ENCODE measurements around the gene PPARA.

The PPARA gene

DNA sequence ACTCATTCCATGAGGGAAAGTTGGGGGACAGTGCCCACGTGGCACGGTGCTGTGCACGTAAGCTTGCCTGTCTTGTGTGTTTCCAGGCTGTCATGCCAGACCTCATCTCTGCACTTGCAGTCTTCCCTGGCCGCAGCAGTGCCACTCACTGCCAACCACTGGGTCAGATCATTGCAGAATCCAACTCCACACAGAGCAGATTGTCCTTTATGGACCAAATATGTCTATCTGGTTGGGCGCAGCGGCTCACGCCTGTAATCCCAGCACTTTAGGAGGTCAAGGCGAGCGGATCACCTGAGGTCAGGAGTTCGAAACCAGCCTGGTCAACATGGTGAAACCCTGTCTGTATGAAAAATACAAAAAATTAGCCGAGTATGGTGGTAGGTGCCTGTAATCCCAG, 4.4 kb upstream of the PPARA start:
- no peak for DNase-seq

DNA sequence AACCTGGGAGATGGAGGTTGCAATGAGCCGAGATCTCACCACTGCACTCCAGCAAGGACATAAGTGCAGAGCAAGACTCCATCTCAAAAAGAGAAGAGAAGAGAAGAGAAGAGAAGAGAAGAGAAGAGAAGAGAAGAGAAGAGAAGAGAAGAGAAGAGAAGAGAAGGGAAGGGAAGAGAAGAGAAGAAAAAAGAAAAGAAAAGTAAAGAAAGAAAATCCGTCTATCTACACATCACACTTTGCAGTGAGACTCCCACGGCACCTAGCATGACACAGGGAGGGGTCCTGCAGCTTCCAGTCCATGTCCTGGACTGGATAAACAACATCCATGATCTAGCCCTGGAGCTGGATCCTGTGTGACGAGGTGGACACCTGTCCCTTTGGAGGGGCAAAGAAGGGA, 4.0 kb upstream of the PPARA start:
- DNase-seq, result no peak

- DNase-seq, result no peak
These were observed 3.3 kb upstream of the PPARA start for GRCh38 chr22:46147061-46147460.

DNA sequence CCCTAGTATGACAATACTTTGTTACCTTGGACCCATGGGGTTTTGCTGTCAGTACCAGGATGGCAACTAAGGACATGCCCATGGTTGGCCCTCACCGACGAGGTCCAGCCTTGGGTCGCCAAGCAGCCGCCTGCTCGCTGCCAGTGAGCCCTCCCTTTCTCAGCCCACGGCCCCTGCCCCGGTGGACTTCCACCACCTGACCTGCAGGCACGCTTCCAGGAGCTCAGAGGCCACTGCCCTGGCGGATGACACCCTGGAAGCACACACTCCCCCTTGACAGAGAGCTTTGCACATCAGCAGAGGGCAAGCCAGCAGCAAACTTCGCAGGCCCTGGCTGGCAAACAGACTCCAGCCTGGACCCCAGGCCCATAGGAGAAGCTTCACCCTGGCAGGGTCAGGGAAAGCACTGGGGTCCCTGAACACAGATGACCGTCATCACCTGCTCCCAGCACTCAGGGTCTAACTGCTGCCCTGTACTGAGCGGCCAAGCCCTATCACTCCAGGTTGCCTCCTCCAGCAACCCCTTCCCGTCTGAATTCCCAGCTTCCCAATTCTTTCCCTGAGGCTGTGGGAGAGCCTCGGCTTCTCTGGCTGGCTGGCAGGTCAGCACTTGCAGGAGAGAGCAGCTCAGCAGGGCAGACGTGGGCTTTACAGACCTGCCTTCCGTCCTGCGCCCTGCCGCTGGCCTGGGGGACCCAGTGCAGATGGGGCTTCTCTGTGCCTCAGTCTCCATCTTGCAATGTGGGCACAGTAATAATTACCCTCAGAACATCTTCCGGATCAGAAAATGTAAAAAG, 2.7 kb upstream of the PPARA start:
- DNase-seq, result no peak

- DNase-seq, result no peak
These were observed 2.0 kb upstream of the PPARA start for GRCh38 chr22:46148336-46148735.

GRCh38 chr22:46148816-46149511, 1.4 kb upstream of the PPARA start:
- no peak for DNase-seq

- peak; percentile 32 to 39 for DNase-seq
These were observed 753 bp upstream of the PPARA start for GRCh38 chr22:46149512-46150033.

GRCh38 chr22:46150655-46151477, 540 bp downstream of the PPARA start:
- DNase-seq, result peak; percentile 61 to 65

GRCh38 chr22:46153930-46154329, 3.6 kb downstream of the PPARA start:
- DNase-seq, result no peak

DNA sequence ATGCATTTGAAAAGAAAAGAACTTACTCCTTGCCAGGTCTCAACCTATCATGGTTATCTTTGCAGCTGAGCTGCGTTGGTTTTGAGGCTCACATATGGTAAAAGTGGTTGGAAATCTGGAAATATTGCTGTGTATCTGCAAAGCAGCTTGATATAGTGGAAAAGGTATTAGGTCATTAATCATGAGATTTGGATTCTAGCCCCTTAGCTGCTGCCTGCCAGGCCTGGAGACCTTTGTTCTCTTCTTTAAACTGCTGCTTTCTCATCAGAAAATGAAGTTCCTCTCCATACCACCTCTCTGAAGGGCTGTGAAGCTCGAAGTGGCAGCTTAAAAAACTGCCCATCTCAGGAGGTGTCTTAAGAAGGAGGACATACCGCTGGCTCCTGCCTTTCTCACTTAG, 5.7 kb downstream of the PPARA start:
- no peak for DNase-seq

DNA sequence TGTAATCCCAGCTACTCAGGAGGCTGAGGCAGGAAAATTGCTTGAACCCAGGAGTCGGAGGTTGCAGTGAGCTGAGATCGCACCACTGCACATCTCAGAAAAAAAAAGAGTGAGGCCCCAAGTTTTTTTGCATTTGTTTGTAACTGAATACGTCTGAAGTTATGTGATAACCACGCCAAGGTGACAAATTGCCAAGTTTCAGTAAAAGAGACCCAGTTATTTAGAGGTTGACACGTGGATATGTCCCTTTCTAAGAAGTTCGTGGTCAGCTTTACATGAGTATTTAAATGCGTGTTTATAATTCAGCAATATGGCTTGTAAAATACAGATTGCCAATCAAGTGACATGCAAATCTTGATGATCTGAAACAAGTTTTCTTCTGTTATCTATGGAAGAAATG, 8.0 kb downstream of the PPARA start:
- no peak for DNase-seq

DNA sequence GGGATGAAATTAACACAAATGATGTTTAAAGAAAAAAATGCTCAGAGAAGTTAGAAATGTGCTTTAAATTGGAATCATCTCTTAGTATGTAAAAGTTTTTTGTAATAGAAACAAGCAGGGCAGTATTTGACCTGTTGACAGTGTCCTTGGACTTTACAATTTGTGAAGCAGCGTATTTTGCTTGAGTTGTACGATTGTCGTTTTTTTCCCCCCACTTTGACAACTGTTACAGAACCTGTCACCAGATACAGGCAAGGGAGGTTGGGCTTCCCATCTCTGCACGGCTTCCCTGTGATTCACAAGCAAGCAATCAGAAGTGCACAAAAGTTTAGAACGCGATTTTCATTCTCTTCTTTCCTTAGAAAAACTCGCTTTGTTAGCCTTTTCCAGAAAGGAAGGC, 8.9 kb downstream of the PPARA start:
- DNase-seq, result no peak

DNA sequence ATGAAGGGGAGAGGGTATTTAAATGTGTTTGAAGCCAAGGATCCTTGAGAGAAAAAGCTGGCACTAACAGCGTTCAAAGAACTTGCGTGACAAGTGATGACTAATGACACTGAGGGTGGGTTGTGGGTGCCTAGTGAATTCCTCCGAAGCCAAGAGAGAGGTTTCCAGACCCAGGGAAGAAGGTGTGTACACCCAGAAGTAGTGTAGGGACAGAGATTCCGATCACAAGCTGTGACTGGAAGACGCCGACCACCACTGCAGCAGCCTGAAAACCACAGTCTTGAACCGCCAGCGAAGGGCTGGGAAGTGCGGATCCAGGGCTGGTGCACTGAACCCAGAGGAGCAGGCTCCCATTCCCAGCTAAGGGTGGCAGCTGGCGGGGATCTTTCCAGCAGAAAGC, 9.5 kb downstream of the PPARA start:
- DNase-seq, result no peak

GRCh38 chr22:46162285-46162684, 12.0 kb downstream of the PPARA start:
- DNase-seq, result no peak

DNA sequence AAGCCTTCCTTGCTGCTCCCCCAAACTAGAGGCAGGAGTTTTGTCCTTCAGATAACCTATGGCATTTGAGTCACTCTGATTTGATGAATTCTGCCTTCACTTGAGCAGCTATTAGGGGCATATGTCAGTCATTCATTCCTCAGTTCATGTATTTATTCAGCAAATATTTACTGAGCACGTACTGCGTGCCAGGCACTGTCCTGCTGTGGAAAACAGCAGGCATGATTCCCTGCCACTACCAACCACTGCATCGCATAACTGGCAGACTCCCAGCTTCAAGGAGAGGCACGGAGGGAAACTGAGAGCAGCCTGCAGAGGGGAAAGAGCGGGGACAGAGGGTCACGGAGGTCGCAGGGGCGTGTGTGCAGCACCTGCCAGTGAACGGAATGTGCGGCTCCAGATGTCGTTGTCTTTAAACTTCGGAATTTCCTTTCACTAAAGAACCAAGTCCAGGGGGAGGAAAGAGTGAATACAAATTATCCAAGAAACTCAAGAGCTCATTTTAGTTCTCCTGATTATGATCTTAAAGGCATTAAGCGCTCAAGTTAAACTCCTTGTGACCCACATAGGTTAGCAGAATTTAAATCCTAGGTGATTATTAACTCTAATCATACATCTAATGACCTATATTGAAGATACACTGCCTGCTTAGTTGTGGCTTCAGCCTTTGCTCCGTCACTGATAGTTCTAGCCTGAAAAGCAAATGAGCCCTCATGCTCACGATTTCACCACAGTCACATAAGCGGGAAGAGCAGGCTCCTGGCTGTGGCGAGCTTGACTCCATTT, 12.6 kb downstream of the PPARA start:
- DNase-seq, result no peak

DNA sequence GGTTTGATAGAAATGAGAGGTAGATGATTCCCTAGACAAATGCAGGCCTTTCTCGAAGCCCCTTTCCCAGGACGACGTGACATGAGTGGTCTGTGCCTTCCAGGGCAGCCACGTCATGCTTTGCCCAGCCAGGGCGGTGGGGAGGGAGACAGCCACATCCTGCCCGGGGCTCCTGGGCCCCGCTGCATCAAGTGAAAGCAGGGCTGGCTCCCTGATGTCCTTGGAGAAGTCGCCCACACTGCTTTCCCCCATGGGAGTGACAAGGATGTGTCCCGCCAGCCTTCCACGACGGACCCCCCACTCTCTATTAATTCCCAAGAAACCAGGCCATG, 13.2 kb downstream of the PPARA start:
- DNase-seq, result no peak

GRCh38 chr22:46165977-46166376, 15.7 kb downstream of the PPARA start:
- no peak for DNase-seq

DNA sequence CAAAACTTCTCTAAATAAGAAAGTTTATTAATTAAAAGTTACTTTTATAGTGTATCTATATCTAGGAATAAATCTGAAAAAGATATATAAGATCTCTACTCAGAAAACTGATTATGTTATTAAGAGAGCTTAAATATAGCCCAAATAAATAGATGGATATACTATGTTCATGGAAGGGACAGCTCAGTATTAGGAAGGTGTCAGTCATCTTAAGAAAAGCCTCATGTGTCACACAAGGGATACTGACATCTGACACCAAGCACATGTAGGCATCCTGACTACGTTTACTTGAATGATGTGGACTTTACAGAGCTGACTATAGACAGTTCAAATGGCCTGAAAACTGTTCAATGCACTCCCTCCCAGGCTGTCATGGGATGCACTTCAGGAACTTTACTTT, 19.3 kb downstream of the PPARA start:
- no peak for DNase-seq

DNA sequence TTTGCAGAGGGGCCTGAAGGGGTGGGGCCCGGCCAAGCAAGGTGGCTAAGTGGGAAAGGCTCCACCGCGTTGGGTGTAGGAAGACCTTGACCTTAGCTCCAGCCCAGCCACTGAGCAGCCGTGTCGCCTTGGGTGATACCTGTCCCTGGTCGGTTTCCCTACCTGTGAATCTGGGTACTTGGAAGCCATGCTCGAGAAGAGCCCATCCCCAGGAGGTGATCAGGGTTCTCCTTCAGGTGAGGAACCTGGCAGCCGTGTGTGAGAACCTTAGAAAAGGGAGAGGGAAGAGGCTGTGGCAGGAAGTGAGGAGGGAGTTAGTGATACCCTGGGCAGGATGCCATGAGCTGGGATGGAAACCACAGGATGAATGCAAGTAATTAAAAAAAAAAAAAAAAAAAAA, 21.6 kb downstream of the PPARA start:
- no peak for DNase-seq

GRCh38 chr22:46172522-46173110, 22.3 kb downstream of the PPARA start:
- DNase-seq, result no peak

GRCh38 chr22:46173152-46173551, 22.8 kb downstream of the PPARA start:
- no peak for DNase-seq

GRCh38 chr22:46175631-46176030, 25.3 kb downstream of the PPARA start:
- DNase-seq, result no peak
